Stimulated activated CD8-positive, alpha-beta memory T cell treated with anti-CD3 and anti-CD28 coated beads, Interleukin-2, amount 100 ng/mL, for 48 hours (primary cell): ENCODE results near the gene OR11A1.

Experiments used
- DNase-seq, 2 donors: peaks; one replicate each; pipeline ENCODE4 v3.0.0-alpha.2; 2020; ENCODE audit warnings: low read depth in 2 of 2

The OR11A1 gene

DNA sequence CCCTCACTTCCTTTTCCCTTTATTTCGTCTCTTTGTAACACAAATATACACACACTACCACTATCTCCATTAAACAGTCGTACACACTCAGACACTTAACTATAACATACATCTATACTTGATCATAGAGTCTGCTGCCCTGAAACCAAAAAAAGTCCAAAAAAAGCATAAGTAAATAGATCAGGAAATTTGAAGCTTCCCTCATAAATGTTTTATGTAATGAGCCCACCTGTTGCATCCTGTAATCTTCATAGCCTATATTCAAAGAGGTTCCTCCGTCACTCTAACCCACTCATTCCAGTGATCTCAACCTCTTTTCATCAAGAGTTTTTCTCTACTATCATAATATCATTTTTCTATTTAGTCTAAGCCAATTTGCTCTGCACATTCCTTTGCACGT is 68.3 kb downstream of the OR11A1 start:
- no peak for DNase-seq

DNA sequence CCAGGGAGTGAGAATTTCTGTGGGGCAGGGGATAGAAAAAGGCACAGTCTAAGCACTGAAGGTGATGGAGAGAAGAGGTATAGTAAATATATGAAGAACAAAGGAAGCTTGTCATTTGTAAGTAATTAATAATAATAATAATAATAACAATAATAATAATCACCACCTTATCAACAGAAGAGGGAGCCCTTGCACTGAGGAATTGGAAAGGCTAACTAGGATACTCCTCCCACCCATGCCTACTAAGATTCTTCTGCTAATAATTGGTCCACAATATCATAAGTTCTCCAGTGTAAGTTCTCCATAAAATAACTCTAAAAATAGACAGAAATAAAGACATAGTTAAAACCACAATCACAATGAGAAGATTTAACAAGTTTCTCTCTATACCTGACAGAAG is 80.9 kb downstream of the OR11A1 start:
- no peak for DNase-seq
